Fibroblast of skin of back (primary cell): ENCODE results near the gene PITRM1.
"Not testable (repeated sequence)": the region's sequence is repeated elsewhere in the genome, so short reads cannot be mapped to it uniquely, and the experiment has no call there.

ENCODE experiments used
- DNase-seq: peaks from one replicate; pipeline ENCODE4 v3.0.0-alpha.2; 2013

PITRM1 gene

DNA sequence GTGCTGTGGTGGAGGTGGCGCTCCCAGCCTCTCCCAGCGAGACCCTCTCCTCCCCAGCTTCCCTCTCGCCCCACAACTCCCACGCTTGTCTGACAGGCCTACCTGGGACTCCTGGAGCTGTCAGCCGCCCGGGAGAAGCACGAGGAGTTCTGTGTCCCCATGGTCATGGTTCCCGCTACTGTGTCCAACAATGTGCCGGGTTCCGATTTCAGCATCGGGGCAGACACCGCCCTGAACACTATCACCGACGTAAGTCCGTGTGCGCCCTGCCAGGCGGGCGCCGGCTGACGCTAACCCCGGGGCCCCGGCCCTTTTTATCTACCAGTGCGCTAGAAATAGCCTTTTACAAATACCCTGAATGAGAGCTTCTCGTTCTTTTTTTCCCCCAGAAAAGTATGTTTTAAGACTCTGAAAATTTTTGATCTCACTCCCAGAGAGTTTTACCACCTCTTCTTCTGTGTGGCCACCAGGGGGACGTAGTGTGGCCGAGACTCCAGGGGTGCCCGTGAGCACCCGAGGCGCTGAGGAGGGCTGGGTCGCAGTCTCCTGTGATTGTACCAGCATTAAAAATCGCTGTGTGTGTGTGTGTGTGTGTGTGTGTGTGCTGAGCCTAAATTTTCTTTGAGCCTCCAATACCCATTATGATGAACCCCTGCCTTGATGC is 52.7 kb downstream of the PITRM1 start:
- peak; percentile 47 for DNase-seq

DNA sequence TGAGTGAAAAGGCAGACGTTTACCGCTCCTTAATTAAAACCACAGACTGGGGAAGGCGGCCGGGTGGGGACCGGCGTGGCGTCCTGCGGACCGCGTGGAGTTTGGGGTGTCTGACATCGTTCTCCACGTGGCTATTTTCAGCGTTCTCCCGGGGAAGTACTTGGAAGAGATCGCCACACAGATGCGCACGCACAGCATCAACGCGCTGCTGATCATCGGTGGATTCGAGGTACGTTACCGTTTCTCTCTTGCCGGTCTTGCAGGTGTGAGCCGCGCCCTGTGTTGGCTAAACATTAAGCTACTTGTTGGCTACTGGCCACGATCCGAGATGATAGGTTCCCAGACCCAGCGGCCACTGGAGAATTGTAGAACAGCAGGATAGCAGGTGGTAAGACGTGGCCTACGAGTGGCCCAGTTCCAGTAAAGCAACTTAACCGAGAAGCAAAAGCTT is 53.9 kb downstream of the PITRM1 start:
- DNase-seq = no peak

DNA sequence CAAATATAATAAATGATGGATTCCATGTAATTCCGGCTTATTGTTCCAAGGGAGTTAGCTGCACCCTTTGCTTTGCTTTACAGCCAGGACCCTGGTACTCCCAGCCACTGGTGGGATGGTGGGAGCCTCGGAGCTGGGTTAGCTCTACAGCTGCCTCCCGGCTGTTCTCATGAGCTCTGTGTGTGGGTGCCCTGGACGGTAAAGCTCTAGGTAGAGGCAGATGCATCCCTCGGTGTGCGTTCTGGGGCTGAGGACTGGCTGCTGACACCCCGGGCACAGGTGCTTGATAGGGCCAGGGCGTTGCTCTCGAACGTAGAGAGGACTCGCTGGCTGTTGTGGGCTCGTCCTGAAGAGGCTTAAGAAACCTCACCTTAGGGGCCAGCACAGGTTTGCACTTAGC is 55.1 kb downstream of the PITRM1 start:
- DNase-seq = no peak

GRCh38 chr10:3116508-3117100 is 56.0 kb downstream of the PITRM1 start:
- no peak for DNase-seq

DNA sequence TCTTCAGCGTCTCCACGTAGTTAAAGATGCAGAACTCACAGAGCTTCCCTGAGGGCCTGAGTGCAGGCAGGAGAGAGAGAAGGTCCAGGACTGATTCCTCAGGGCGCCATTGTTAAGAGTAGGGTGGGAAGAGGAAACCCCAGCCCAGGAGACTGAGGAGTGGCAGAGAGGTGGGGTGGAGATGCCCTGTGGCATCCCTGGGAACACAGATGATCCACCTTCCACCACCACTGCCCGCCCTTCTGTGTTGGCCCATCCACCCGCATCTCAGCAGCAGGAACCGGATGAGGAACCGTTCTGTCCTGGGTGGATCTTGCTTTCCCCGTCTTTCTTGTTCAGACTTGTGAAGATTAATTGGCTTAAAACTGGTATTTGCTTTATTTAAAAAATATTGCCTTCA is 56.9 kb downstream of the PITRM1 start:
- DNase-seq = no peak

DNA sequence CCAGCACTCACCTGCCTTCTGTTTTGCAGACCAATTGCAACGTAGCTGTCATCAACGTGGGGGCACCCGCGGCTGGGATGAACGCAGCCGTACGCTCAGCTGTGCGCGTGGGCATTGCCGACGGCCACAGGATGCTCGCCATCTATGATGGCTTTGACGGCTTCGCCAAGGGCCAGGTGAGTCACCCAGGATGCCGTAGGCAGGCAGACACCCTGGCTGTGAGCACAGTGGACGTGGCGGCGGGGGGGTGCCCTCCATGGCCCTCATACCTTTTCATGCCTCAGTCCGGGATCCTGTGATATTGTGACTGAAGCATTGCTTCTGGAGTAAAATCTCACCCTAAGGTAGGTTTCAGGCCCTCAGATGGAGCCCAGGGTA is 59.2 kb downstream of the PITRM1 start:
- no peak for DNase-seq

GRCh38 chr10:3111621-3112163 is 60.9 kb downstream of the PITRM1 start:
- DNase-seq = no peak

DNA sequence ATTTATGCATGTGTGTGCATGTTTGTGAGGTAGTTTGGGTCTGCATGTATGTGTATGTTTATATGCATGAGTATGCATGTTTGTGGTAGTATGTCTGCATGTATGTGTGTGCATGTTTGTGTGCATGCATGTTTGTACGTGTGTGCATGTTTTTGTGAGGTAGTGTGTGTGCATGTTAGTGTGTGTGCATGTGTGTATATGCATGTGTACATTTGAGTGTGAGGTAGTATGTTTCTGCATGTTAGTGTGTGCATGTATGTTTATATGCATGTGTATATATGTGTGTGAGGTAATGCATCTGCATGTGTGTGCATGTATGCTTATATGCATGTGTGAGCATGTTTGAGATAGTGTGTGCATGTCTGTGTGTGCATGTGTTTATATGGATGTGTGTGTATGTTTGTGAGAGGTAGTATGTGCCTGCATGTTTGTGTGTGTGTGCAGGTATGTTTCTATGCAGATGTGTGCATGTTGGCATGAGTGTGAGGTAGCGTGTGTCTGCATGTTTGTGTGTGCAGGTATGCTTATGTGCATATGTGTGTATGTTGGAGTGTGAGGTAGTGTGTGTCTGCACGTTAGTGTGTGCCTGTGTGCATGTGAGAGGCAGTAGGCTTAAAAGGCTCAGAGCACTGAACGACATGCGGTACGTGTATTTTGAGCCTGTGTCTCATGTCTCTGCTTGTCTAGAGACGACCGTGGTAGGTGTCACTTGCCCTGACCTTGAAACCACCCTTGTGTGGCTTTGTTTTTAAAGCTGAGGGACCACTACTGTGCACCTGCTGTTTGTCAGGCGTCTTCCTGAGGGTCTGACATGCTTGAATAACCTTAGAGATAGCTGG is 61.6 kb downstream of the PITRM1 start:
- no peak for DNase-seq

- no peak for DNase-seq
Observed at GRCh38 chr10:3109633-3110032, 62.9 kb downstream of the PITRM1 start.

DNA sequence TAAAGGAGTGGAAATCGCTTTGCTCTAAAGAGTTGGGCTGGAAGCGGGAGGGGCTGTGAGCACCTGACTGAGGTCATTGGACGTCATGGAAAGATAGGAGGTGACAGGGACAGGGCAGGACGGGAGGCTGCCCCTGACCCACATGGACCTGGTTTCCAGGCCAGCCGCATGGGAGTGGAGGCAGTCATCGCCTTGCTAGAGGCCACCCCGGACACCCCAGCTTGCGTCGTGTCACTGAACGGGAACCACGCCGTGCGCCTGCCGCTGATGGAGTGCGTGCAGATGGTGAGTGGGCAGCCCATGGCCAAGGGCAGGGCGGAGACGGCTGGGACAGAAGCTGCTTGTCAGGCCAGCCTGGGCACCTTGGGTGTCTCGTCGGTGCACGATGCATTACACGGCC is 63.4 kb downstream of the PITRM1 start:
- no peak for DNase-seq

DNA sequence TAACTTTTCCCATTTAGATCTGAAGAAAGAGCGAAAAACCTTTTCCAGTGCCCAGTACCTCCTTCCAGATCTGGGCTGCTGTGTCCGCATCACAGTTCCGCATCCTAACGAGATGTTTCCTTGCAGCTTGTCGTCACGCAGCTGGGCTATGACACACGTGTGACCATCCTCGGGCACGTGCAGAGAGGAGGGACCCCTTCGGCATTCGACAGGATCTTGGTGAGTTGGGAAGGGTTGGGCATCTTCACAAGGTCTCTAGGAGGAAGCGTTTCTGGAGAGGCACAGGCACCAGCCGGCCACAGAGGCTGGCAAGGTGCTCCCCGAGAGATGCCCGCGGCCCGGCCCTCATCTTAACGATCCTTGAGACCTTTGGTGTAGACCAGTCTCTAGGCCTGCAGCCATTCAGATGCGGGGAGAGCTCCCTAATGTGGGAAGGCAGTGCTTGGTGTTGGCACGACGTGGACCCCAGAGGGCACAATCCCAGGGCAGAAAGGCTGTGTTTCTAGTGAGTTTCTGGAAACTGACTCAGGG is 63.9 kb downstream of the PITRM1 start:
- DNase-seq = no peak

- no peak for DNase-seq
Observed at GRCh38 chr10:3108033-3108432, 64.5 kb downstream of the PITRM1 start.

GRCh38 chr10:3107426-3107961 is 65.1 kb downstream of the PITRM1 start:
- peak; percentile 59 for DNase-seq

DNA sequence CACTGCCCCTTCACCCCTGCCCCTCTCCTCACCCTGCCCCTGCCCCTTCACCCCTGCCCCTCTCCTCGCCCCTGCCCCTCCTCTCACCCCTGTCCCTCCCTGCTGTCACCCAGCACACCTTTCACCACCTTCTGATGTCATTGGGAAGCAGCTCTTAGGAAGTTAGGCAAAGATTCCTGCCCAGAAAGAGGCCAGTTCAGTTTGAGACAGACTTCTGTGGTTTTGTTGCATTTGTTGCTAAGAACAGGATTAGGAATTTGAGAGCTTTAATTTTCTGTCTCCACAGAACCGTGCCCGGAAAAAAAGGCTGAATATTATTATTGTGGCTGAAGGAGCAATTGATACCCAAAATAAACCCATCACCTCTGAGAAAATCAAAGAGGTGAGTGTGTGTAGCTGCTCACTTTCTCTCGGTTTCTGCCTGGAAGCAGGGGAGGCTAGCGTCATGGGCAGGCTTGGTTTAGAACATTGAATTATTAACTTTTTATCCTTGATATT is 65.6 kb downstream of the PITRM1 start:
- no peak for DNase-seq

- DNase-seq = not testable (repeated sequence)
Observed at GRCh38 chr10:3106328-3106727, 66.3 kb downstream of the PITRM1 start.

DNA sequence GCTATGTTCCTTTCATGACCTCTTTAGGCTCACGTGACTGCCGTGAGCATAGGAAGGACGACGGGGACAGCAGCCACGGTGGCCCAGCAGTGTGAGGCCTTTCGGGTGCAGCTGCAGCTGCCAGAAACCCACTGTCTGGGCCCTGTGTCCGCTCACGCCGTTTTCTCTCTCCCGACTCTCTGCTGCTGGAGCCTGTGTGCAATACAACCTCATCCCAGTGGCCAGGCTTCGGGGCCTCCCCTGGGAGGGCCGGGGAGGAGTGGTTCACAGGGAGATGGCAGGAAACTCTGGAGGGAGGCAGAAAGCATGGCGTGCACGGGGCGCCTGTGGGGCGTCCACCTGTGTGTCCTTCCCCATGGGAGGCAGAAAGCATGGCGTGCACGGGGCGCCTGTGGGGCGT is 66.7 kb downstream of the PITRM1 start:
- no peak for DNase-seq

- no peak for DNase-seq
Observed at GRCh38 chr10:3105166-3105565, 67.4 kb downstream of the PITRM1 start.

- DNase-seq = no peak
Observed at GRCh38 chr10:3104251-3104918, 68.2 kb downstream of the PITRM1 start.

DNA sequence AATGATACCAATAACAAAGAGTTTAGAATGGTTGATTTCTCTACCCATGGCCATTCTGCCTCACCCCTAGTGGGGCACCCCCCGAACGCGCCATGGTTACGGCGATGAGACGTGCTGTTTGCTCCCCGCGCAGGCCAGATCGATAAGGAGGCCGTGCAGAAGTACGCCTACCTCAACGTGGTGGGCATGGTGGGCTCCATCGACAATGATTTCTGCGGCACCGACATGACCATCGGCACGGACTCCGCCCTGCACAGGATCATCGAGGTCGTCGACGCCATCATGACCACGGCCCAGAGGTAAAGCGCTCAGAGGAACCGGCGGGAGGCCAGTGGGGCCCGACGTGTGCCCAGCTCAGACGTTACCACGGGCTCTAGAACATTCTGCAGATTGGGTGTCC is 68.9 kb downstream of the PITRM1 start:
- no peak for DNase-seq

- no peak for DNase-seq
Observed at GRCh38 chr10:3102720-3103427, 69.7 kb downstream of the PITRM1 start.

GRCh38 chr10:3100856-3101640 is 71.5 kb downstream of the PITRM1 start:
- DNase-seq = no peak
